Endothelial cell of umbilical vein (primary cell): ENCODE results near the gene LGALS7. TPM values are rescaled to one million over a fixed set of nuclear protein-coding genes. Genes with fewer than 3 reads are reported as not detected.

ENCODE experiments used
- BruUV-seq: library from RNA; stranded (reverse); fragments of 400-500 nt; replicated peaks from 2 replicates; lab custom pipeline; 2021; lab: Mats Ljungman, UMichigan
- CTCF ChIA-PET: fragments of 300-600, 350-600 bp; sonication (Branson Sonifier 250); formaldehyde crosslinking; loops from one replicate; lab custom pipeline; 2021; ENCODE audit warnings: antibody characterized with exemption, inconsistent platforms; lab: Charles Lee
- POLR2A ChIA-PET: fragments of 300-600, 350-600 bp; sonication (Branson Sonifier 250); formaldehyde crosslinking; loops from one replicate; lab custom pipeline; 2021; ENCODE audit warnings: antibody characterized with exemption, inconsistent platforms; lab: Charles Lee
- DNase-seq: peaks from one replicate; pipeline ENCODE4 v3.0.0-alpha.2; 2011; ENCODE audit warnings: low read depth, low spot score
- FAIRE-seq: peaks from 2 replicates; lab custom pipeline; 2011; peaks lifted over from hg19 to GRCh38; lab: Jason Lieb, UNC
- H2AFZ ChIP-seq: 2 replicates; pipeline ENCODE4 v1.6.0; 2012; ENCODE audit warnings: low read depth, low read length, control low read depth, inconsistent platforms
- H3K27ac ChIP-seq: 2 replicates; pipeline ENCODE4 v1.5.1; 2011; ENCODE audit warnings: low read depth, mild to moderate bottlenecking, control low read depth, low read length, moderate library complexity; ENCODE audit not compliant: insufficient read depth
- H3K27me3 ChIP-seq, 2 experiments: 2 replicates each; pipeline versions ENCODE4 v1.6.0 to v1.6.1; 2011; ENCODE audit warnings: low read length in 2 of 2, mixed read lengths in 1 of 2; ENCODE audit not compliant: control insufficient read depth in 2 of 2, insufficient read depth in 2 of 2
- H3K36me3 ChIP-seq, 2 experiments: 2 replicates in 1 of 2; 3 replicates in 1 of 2; pipeline ENCODE4 v1.5.1; 2011; ENCODE audit warnings: low read length in 2 of 2, mild to moderate bottlenecking in 1 of 2, moderate library complexity in 1 of 2; ENCODE audit not compliant: control insufficient read depth in 2 of 2, insufficient read depth in 2 of 2; ENCODE audit errors: extremely low read depth in 1 of 2
- H3K4me1 ChIP-seq: 3 replicates; pipeline ENCODE4 v1.5.1; 2011; ENCODE audit warnings: mild to moderate bottlenecking, low read length; ENCODE audit not compliant: control insufficient read depth, insufficient read depth; ENCODE audit errors: extremely low read depth
- H3K4me2 ChIP-seq: 2 replicates; pipeline ENCODE4 v1.6.1; 2011; ENCODE audit warnings: low read length, control low read depth, mixed read lengths; ENCODE audit not compliant: insufficient read depth
- H3K4me3 ChIP-seq, 3 experiments: fragments of 200-600 bp in 1 of 3; sonication (generic), shearing (Covaris generic) in 1 of 3; replicated peaks in 1 of 3; 2 replicates each; pipeline ENCODE4 v1.5.1; 2011 to 2016; ENCODE audit warnings: control low read depth in 3 of 3, low read length in 3 of 3, mild to moderate bottlenecking in 2 of 3, inconsistent platforms in 1 of 3, low read depth in 1 of 3, moderate library complexity in 1 of 3; ENCODE audit not compliant: insufficient read depth in 1 of 3
- H3K79me2 ChIP-seq: 2 replicates; pipeline ENCODE4 v1.6.0; 2012; ENCODE audit warnings: low read length, inconsistent platforms; ENCODE audit not compliant: control insufficient read depth, insufficient read depth
- H3K9ac ChIP-seq: replicated peaks from 2 replicates; pipeline ENCODE3; 2011; ENCODE audit warnings: low read length, control low read depth; ENCODE audit not compliant: insufficient read depth; ENCODE audit errors: extremely low read depth
- H3K9me1 ChIP-seq: replicated peaks from 3 replicates; pipeline ENCODE4 v1.6.0; 2011; ENCODE audit warnings: mild to moderate bottlenecking, low read length; ENCODE audit not compliant: control insufficient read depth, insufficient read depth; ENCODE audit errors: extremely low read depth
- H3K9me3 ChIP-seq: replicated peaks from 2 replicates; pipeline ENCODE4 v1.5.1; 2012; ENCODE audit warnings: low read length, inconsistent platforms; ENCODE audit not compliant: control insufficient read depth, insufficient read depth
- H4K20me1 ChIP-seq: replicated peaks from 2 replicates; pipeline ENCODE3; 2011; ENCODE audit warnings: mild to moderate bottlenecking, low read length; ENCODE audit not compliant: control insufficient read depth, insufficient read depth; ENCODE audit errors: extremely low read depth
- CTCF ChIP-seq, 2 donors: IDR thresholded peaks; 1 replicate in 1 of 2; 2 replicates in 1 of 2; pipeline ENCODE4 v1.5.1; 2011; ENCODE audit warnings: low read length in 2 of 2, mild to moderate bottlenecking in 2 of 2, moderate library complexity in 2 of 2, control low read depth in 1 of 2, inconsistent platforms in 1 of 2, low read depth in 1 of 2; ENCODE audit not compliant: insufficient read depth in 1 of 2; ENCODE audit errors: extremely low read depth in 1 of 2
- EZH2 ChIP-seq: IDR thresholded peaks from 2 replicates; pipeline ENCODE4 v1.6.1; 2012; ENCODE audit warnings: borderline replicate concordance, low read depth, mild to moderate bottlenecking, moderate library complexity, low read length, inconsistent platforms; ENCODE audit not compliant: severe bottlenecking
- FOS ChIP-seq: IDR thresholded peaks from 2 replicates; pipeline ENCODE4 v1.6.1; 2011; ENCODE audit warnings: mild to moderate bottlenecking, low read length, moderate library complexity, borderline replicate concordance; ENCODE audit not compliant: insufficient read depth
- GATA2 ChIP-seq: IDR thresholded peaks from 2 replicates; pipeline ENCODE4 v1.7.0; 2011; ENCODE audit warnings: low read depth, mild to moderate bottlenecking, moderate library complexity, mixed read lengths, low read length; ENCODE audit not compliant: insufficient read length, insufficient read depth
- JUN ChIP-seq: IDR thresholded peaks from 2 replicates; pipeline ENCODE4 v1.6.1; 2011; ENCODE audit warnings: borderline replicate concordance, low read depth; ENCODE audit not compliant: insufficient read length, insufficient read depth
- MYC ChIP-seq: IDR thresholded peaks from one replicate; pipeline ENCODE4 v1.6.1; 2011; ENCODE audit warnings: mild to moderate bottlenecking, low read depth, low read length
- POLR2A ChIP-seq: IDR thresholded peaks from 2 replicates; pipeline ENCODE4 v1.6.1; 2012; ENCODE audit warnings: low read depth, mild to moderate bottlenecking, control low read depth, low read length
- POLR2AphosphoS5 ChIP-seq: IDR thresholded peaks from 2 replicates; pipeline ENCODE4 v1.6.1; 2012; ENCODE audit warnings: low read depth, mild to moderate bottlenecking, control low read depth, low read length, moderate library complexity; ENCODE audit not compliant: insufficient read depth
- dilution Hi-C: fragments of 300-500 bp; cut with MboI; formaldehyde crosslinking; loops from one replicate; pipeline ENCODE4 v1.15.0; 2019; ENCODE audit warnings: low sequenced_read_pairs; ENCODE audit not compliant: extremely low pct_ligation_motif_present
- intact Hi-C: fragments of 100-400 bp; cut with micrococcal nuclease; formaldehyde crosslinking; loops from one replicate; pipeline ENCODE4 v1.10.0; 2022
- polyA plus RNA-seq, 4 experiments: library from polyadenylated mRNA; depleted of rRNA in 3 of 4; stranded (reverse) in 3 of 4; unstranded in 1 of 4; fragments of >200 nt; gene quantifications; 2 replicates each; pipeline versions ENCODE4 v1.2.1 to v1.2.3, GENCODE V29; 2011 to 2012; ENCODE audit warnings: missing spikeins in 1 of 4
- total RNA-seq: library from RNA; stranded (reverse); gene quantifications from 2 replicates; pipeline ENCODE4 v1.2.3, GENCODE V29; 2021

Gene LGALS7
- total and polyA plus RNA-seq, 2 donors (not counting 3 experiments of a cell fraction or from before 2014, with no cell fraction given), result not detected

DNA sequence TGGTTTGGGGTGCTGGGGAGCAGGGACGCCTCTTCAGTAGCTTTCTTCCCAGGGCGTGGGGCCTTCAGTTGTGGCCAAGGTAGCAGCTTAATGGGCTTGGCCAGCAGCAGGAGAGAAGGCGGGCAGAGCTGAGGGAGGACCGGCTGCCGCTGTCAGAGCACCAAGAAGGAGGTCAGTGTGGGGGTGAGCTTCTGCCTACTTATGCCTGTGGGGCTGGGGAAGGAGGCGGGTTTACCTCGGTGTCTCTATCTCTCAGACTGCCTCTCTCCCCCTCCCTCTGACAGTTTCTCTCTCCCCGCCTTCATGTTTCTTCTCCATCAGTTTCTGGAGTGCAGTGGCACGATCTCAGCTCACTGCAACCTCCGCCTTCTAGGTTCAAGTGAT is 29.0 kb downstream of the LGALS7 start, which contains the start of gene CAPN12:
TSS of gene CAPN12 (minus strand) at position 177 of the 384 bp plus-strand sequence. CDS start 309 bp downstream, outside the sequence.
- CTCF ChIA-PET, result interaction anchor here (1.6 kb wide), 1 partner anchor 110 kb away, joined by 4 read pairs; no protein-coding TSS in a partner anchor
- dilution Hi-C loops, result no loop called here

More for the DNA sequence above, 29.0 kb downstream of the LGALS7 start, which contains the start of gene CAPN12:
- DNase-seq, result no peak
- Histone ChIP-seq H3K36me3 (no peaks in the 10 kb centered on the region), H3K27ac (no peak within 1 kb of the TSS), H3K79me2 (no peaks in the 10 kb centered on the region), H3K4me2 (no peak within 1 kb of the TSS), H2AFZ (no peak within 1 kb of the TSS), H3K4me1 (no peaks in the 10 kb centered on the region), H4K20me1 (no peaks in the 10 kb centered on the region), H3K9me3 (no peaks in the 10 kb centered on the region), H3K9ac (no peak within 1 kb of the TSS), H3K9me1 (no peaks in the 10 kb centered on the region), H3K4me3 (no peak within 1 kb of the TSS), H3K27me3 (no peaks in the 10 kb centered on the region)
- intact Hi-C loops, result no loop called here
- no peak for TF ChIP-seq EZH2
- TF ChIP-seq JUN, result no peak
- no peak for TF ChIP-seq FOS
- no peak for TF ChIP-seq POLR2A
- TF ChIP-seq MYC, result no peak
- no peak for TF ChIP-seq GATA2
- no peak for TF ChIP-seq CTCF (IDR thresholded peaks at IDR 0.05; ENCODE audit: extremely low read depth in 1 of 2, insufficient read depth in 1 of 2, low read depth in 1 of 2, low read length in 2 of 2)
- no peak for TF ChIP-seq POLR2AphosphoS5
- BruUV-seq, result no TSS peak
- no peak for FAIRE-seq
- POLR2A ChIA-PET, result no interaction called here
